H9 (cell line): Measurements from ENCODE around the gene SHANK3. TPM values are rescaled to one million over a fixed set of nuclear protein-coding genes. Genes with fewer than 3 reads are reported as not detected.

Source experiments
- DNase-seq: peaks from one replicate; pipeline ENCODE4 v3.0.0-alpha.2; 2017
- H2AFZ ChIP-seq: one replicate; pipeline ENCODE4 v1.6.1; 2013; ENCODE audit warnings: mild to moderate bottlenecking, low read length, control low read depth, moderate library complexity
- H2AK5ac ChIP-seq: 2 replicates; pipeline ENCODE4 v1.6.1; 2013; ENCODE audit warnings: low read length, control low read depth, mixed read lengths; ENCODE audit not compliant: insufficient read length
- H2BK120ac ChIP-seq: one replicate; pipeline ENCODE4 v1.6.1; 2013; ENCODE audit warnings: low read depth, mild to moderate bottlenecking, low read length, control low read depth, inconsistent platforms; ENCODE audit not compliant: poor library complexity, severe bottlenecking
- H2BK12ac ChIP-seq: 2 replicates; pipeline ENCODE4 v1.6.1; 2013; ENCODE audit warnings: low read length, control low read depth, mixed read lengths, low read depth; ENCODE audit not compliant: insufficient read length
- H2BK15ac ChIP-seq: 2 replicates; pipeline ENCODE4 v1.6.1; 2013; ENCODE audit warnings: low read depth, low read length, control low read depth
- H2BK20ac ChIP-seq: one replicate; pipeline ENCODE4 v1.6.1; 2013; ENCODE audit warnings: low read depth, mild to moderate bottlenecking, low read length, control low read depth, inconsistent platforms; ENCODE audit not compliant: poor library complexity, severe bottlenecking
- H2BK5ac ChIP-seq: 2 replicates; pipeline ENCODE4 v1.6.1; 2013; ENCODE audit warnings: low read length, control low read depth, mixed read lengths; ENCODE audit not compliant: insufficient read length
- H3K14ac ChIP-seq: 2 replicates; pipeline ENCODE4 v1.6.1; 2013; ENCODE audit warnings: low read length, control low read depth; ENCODE audit not compliant: insufficient read depth
- H3K18ac ChIP-seq: 2 replicates; pipeline ENCODE4 v1.6.1; 2013; ENCODE audit warnings: low read depth, mild to moderate bottlenecking, mixed read lengths, low read length, control low read depth; ENCODE audit not compliant: insufficient read length
- H3K23ac ChIP-seq: 2 replicates; pipeline ENCODE4 v1.6.1; 2013; ENCODE audit warnings: low read length, control low read depth, mixed read lengths, low read depth; ENCODE audit not compliant: insufficient read length
- H3K23me2 ChIP-seq: 2 replicates; pipeline ENCODE4 v1.6.1; 2013; ENCODE audit warnings: low read depth, mild to moderate bottlenecking, mixed read lengths, low read length, control low read depth; ENCODE audit not compliant: insufficient read length, poor library complexity, severe bottlenecking
- H3K27ac ChIP-seq: 2 replicates; pipeline ENCODE4 v1.5.1; 2013; ENCODE audit warnings: low read length, control low read depth, mixed read lengths, low read depth; ENCODE audit not compliant: insufficient read length
- H3K27me3 ChIP-seq: 2 replicates; pipeline ENCODE4 v1.6.1; 2013; ENCODE audit warnings: low read length, control low read depth, inconsistent platforms; ENCODE audit not compliant: insufficient read depth
- H3K4ac ChIP-seq: 2 replicates; pipeline ENCODE4 v1.6.1; 2013; ENCODE audit warnings: low read depth, mild to moderate bottlenecking, control low read depth, inconsistent platforms, low read length, moderate library complexity
- H3K4me1 ChIP-seq: 2 replicates; pipeline ENCODE4 v1.6.1; 2013; ENCODE audit warnings: low read length, control low read depth, inconsistent platforms; ENCODE audit not compliant: insufficient read depth
- H3K4me2 ChIP-seq: 2 replicates; pipeline ENCODE4 v1.6.1; 2013; ENCODE audit warnings: low read length, control low read depth, mixed read lengths; ENCODE audit not compliant: insufficient read length, insufficient read depth
- H3K56ac ChIP-seq: 2 replicates; pipeline ENCODE4 v1.6.1; 2013; ENCODE audit warnings: low read depth, mild to moderate bottlenecking, mixed read lengths, low read length, control low read depth; ENCODE audit not compliant: insufficient read length
- H3K79me1 ChIP-seq: 2 replicates; pipeline ENCODE4 v1.6.1; 2013; ENCODE audit warnings: low read depth, mild to moderate bottlenecking, moderate library complexity, low read length, control low read depth, inconsistent platforms; ENCODE audit not compliant: insufficient read depth, poor library complexity, severe bottlenecking
- H3K79me2 ChIP-seq: 2 replicates; pipeline ENCODE4 v1.6.1; 2013; ENCODE audit warnings: low read length, control low read depth, inconsistent platforms; ENCODE audit not compliant: insufficient read depth
- H3K9ac ChIP-seq: 2 replicates; pipeline ENCODE4 v1.6.1; 2013; ENCODE audit warnings: low read length, control low read depth, mixed read lengths; ENCODE audit not compliant: insufficient read length; ENCODE audit errors: extremely low read depth
- H3K9me3 ChIP-seq: one replicate; pipeline ENCODE4 v1.6.1; 2013; ENCODE audit warnings: low read depth, low read length, inconsistent platforms; ENCODE audit not compliant: control insufficient read depth
- H3T11ph ChIP-seq: one replicate; pipeline ENCODE4 v1.6.1; 2013; ENCODE audit warnings: mild to moderate bottlenecking, low read length, control low read depth, inconsistent platforms
- H4K20me1 ChIP-seq: one replicate; pipeline ENCODE4 v1.6.1; 2013; ENCODE audit not compliant: control insufficient read depth, insufficient read length, insufficient read depth
- H4K5ac ChIP-seq: 2 replicates; pipeline ENCODE4 v1.6.1; 2013; ENCODE audit warnings: low read depth, mild to moderate bottlenecking, mixed read lengths, low read length, control low read depth; ENCODE audit not compliant: insufficient read length
- H4K8ac ChIP-seq: replicated peaks from 2 replicates; pipeline ENCODE4 v1.6.1; 2013; ENCODE audit warnings: low read length, control low read depth, mixed read lengths, low read depth; ENCODE audit not compliant: insufficient read length
- H4K91ac ChIP-seq: 2 replicates; pipeline ENCODE4 v1.6.1; 2013; ENCODE audit warnings: low read depth, mild to moderate bottlenecking, moderate library complexity, mixed read lengths, low read length, control low read depth; ENCODE audit not compliant: insufficient read length
- H3K27ac Mint-ChIP-seq, 3 experiments: 2 replicates in 2 of 3; 3 replicates in 1 of 3; pipeline ENCODE4 v1.8.0; 2020 to 2021; ENCODE audit warnings: mixed read lengths in 3 of 3, mild to moderate bottlenecking in 1 of 3, moderate library complexity in 1 of 3
- H3K27me3 Mint-ChIP-seq: 2 replicates; pipeline ENCODE4 v1.8.0; 2021; ENCODE audit warnings: low read depth, mild to moderate bottlenecking, moderate library complexity, mixed read lengths
- H3K36me3 Mint-ChIP-seq, 3 experiments: 2 replicates in 2 of 3; 3 replicates in 1 of 3; pipeline ENCODE4 v1.8.0; 2020 to 2021; ENCODE audit warnings: low read depth in 3 of 3, mixed read lengths in 3 of 3; ENCODE audit not compliant: insufficient read depth in 1 of 3
- H3K4me1 Mint-ChIP-seq, 2 experiments: 2 replicates each; pipeline ENCODE4 v1.8.0; 2020; ENCODE audit warnings: mixed read lengths in 2 of 2
- H3K4me3 Mint-ChIP-seq, 2 experiments: 2 replicates in 1 of 2; 3 replicates in 1 of 2; pipeline ENCODE4 v1.8.0; 2020 to 2021; ENCODE audit warnings: mild to moderate bottlenecking in 2 of 2, mixed read lengths in 2 of 2, moderate library complexity in 1 of 2
- H3K9me3 Mint-ChIP-seq, 2 experiments: 2 replicates in 1 of 2; 3 replicates in 1 of 2; pipeline ENCODE4 v1.8.0; 2020; ENCODE audit warnings: mild to moderate bottlenecking in 2 of 2, mixed read lengths in 2 of 2, moderate library complexity in 1 of 2
- CTCF ChIP-seq: fragments of 200-600 bp; sonication (generic); conservative IDR thresholded peaks from 3 replicates; pipeline ENCODE4 v1.8.0; 2021; ENCODE audit warnings: antibody characterized with exemption, mild to moderate bottlenecking
- WGBS: extraction: QIAGEN DNeasy Blood & Tissue Kit; methylation state at CpG from one replicate; pipeline ENCODE4 v1.1.7; 2013; ENCODE audit warnings: missing lambda C conversion rate, low lambda C conversion rate, mixed read lengths; ENCODE audit not compliant: insufficient read length; ENCODE audit errors: extremely low coverage; 5-methylcytosine and 5-hydroxymethylcytosine counted together
- total RNA-seq: library from RNA; stranded (reverse); gene quantifications from 2 replicates; pipeline ENCODE4 v1.2.1, GENCODE V29; 2021

SHANK3 gene
- total RNA-seq, 1 experiment from 2014 or later: 8.7 TPM

- H4K91ac ChIP-seq: no peak overlapping the region
- no peak overlapping the region for H2AK5ac ChIP-seq
- no peak overlapping the region for H3K4me3 Mint-ChIP-seq
- H3K9me3 Mint-ChIP-seq: no peaks in the 10 kb centered on the region; a peak in 1 of 5 replicates
- H4K20me1 ChIP-seq: no peaks in the 10 kb centered on the region
- no peak overlapping the region for H3K27ac Mint-ChIP-seq
- no peak overlapping the region for H3K56ac ChIP-seq
- H3K23ac ChIP-seq: no peak overlapping the region
- no peaks in the 10 kb centered on the region for H3K23me2 ChIP-seq
- H2AFZ ChIP-seq: no peak overlapping the region
- no peak overlapping the region for H4K5ac ChIP-seq
- no peak overlapping the region for H4K8ac ChIP-seq
- no peaks in the 10 kb centered on the region for H3K79me2 ChIP-seq
- H3K4ac ChIP-seq: no peak overlapping the region
- peaks cover 19% of the 10 kb centered on the region for H3K27me3 Mint-ChIP-seq
- H2BK12ac ChIP-seq: no peak overlapping the region
- H3K14ac ChIP-seq: no peak overlapping the region
- H3K9ac ChIP-seq: no peak overlapping the region
- H2BK120ac ChIP-seq: no peak overlapping the region
- no peak overlapping the region for H3K18ac ChIP-seq
- peaks cover 0 to 8% (median 4%) of the 10 kb centered on the region in 3 experiments; a peak in 2 of 7 replicates for H3K36me3 Mint-ChIP-seq
- no peak overlapping the region for H2BK5ac ChIP-seq
- no peak overlapping the region for H3K27ac ChIP-seq
- no peaks in the 10 kb centered on the region for H3K9me3 ChIP-seq
- TF ChIP-seq CTCF: no peak
- no peaks in the 10 kb centered on the region for H3K79me1 ChIP-seq
- H3K27me3 ChIP-seq: no peaks in the 10 kb centered on the region
- H3T11ph ChIP-seq: no peak overlapping the region
- no peak for DNase-seq
- no peak overlapping the region for H2BK20ac ChIP-seq
- H3K4me1 ChIP-seq: no peaks in the 10 kb centered on the region
- H2BK15ac ChIP-seq: no peak overlapping the region
- no peaks in the 10 kb centered on the region for H3K4me1 Mint-ChIP-seq
- no peak overlapping the region for H3K4me2 ChIP-seq
- no CpG with 5 or more reads among the region's 9 CpGs for WGBS
These were observed 39.9 kb downstream of the SHANK3 start for GRCh38 chr22:50712341-50713007.
